Suppressor macrophage (primary cell): ENCODE results near the gene COL10A1.
"Not testable (repeated sequence)": the region's sequence is repeated elsewhere in the genome, so short reads cannot be mapped to it uniquely, and the experiment has no call there.

Source experiments
- DNase-seq, 4 experiments: peaks; one replicate each; pipeline ENCODE4 v3.0.0-alpha.2; 2020 to 2022

Gene COL10A1

GRCh38 chr6:116120430-116120829 lies 5.5 kb downstream of the COL10A1 start:
- no peak for DNase-seq

GRCh38 chr6:116118608-116119007 lies 7.3 kb downstream of the COL10A1 start:
- DNase-seq = no peak

DNA sequence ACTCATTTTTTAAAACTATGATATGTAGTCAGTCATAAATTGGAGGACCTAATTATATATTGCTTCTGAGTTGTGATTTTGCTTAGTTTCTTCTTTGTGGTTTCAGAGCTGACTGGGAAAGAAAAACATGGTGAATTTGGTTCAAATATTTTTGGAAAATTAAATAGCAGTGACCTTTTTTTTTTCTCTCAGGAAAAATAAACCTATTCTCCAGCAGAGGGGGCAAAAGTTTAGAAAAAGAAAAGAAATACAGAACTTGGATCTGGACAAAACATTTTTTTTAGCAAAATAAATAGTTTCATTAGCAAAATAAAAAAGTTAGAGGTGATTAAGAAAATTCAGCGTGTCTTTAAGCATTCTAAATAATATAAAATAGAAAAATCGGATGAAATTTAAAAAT lies 10.2 kb downstream of the COL10A1 start:
- DNase-seq = peak in 1 of 4 experiments; percentile 16

DNA sequence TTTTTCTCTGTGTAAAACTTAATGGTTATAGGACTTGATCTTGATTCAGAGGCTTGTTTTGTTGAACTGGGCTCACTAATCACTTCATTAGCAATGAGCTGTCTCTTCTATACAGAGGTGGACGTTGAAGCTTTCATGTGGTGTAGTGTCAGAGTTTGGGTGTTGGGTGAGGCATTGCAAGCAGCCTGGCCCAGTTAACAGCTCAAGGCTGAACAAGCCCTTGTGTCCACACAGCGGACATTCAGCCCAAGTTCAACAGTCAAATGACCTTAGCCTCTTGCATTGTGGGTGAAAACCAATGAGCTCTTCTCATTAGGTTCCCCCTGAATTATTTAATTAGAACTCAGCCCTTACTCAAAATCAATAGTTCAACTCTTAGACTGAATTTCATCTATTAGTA lies 12.5 kb downstream of the COL10A1 start:
- DNase-seq = no peak

DNA sequence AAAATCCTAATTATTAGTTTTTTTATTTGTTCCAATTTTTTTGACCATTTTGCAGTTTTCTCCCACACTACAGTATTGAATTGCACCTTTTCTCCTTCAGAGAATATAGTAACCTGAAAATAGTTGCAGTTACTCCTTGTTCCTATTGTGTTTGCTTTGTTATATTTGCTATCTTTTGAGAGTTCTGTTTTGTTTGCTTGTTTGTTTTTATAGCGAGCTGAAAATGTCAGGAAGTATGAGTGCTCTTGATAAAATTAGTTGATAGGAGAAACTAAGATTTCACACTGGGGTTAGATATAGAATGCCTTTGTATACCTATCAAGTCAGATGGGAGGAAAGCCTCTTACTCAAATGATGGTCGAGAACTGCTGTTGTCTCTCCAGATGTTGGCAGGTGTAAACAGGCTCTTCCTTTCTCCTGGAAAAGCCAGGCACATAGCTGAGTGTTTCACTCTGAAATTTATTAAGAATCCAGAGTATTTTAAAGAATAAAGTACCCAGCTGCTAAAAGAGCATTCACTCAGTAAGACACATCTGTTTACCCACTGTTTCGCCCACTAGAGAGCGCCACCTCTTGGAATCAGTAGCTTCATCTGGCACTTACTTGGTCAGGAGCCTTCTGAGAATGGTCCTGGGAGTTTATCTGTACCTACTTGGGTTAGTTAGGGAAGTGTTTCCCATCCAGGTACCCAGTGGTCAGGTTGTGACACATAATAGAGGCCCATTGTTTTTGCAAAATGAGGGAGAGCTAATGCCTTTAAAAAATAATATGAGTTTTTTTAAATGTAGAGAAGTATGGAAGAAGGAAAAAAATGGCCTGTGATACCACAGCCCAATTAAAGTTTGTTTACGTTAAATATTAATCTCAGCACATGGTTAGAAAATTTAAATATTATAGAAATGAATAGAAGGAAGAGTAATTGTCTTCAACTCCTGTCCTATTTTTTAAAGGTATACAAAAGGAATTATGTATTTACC lies 14.1 kb downstream of the COL10A1 start:
- peak in 3 of 4 experiments; percentile 35 to 53 (median 43) for DNase-seq

DNA sequence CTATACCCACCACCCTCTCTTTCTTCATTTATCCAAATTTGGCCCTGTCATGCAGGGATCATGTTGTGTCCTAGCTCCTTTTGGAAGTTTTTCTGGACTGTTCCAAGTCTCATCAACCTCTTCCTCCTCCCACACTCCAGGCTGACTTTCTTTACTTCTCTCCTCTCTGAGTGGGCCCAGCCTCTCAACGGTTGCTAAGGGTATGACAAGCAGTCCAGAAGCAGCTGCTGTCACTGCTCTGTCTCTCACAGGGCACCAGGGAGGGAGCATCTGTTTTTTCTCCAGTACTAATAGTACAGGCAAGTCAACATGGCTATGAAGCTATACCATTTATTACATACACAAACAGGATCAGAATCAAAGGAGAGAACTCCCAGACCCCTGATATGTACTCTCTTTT lies 17.1 kb downstream of the COL10A1 start:
- peak in 1 of 4 experiments; percentile 8 for DNase-seq

DNA sequence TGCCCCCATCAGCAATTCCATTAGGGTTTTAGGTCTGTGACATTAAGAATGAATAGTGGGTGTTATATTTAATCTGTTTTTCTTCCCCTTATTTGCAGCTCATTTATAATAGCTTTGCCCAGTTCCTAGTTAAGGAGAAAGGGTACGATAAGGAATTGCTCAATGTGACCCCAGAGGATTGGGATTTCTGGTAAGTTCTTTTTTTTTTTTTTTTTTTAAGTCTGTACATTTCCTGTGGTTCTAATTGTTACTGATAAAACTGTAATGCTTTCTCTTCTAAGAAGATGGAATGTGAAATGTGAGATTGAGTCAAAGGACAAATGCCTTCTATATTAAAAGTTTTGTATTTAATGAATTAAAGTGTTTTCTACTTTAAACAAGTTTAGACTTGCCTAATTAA lies 19.8 kb downstream of the COL10A1 start:
- DNase-seq = no peak

DNA sequence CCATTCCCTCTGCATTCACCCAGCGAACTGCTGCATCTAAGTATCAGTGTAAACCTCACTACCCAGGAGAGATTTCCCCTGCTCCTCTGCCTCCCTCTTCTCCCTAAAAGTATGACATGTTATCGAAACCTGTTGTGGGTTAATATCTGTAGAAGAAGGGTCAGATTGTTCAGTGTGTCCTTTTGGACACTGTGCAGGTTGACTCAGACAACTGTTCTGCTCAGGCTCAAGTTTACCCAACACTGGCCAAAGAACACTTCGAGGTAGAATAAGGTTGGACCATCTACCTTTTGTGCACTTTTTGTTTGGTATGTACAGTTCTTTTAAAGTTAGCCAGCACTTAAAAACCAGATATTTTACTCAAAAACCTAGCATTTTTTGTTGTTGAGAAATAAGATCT lies 20.7 kb downstream of the COL10A1 start:
- DNase-seq = no peak

GRCh38 chr6:116104636-116105035 lies 21.3 kb downstream of the COL10A1 start:
- no peak for DNase-seq

DNA sequence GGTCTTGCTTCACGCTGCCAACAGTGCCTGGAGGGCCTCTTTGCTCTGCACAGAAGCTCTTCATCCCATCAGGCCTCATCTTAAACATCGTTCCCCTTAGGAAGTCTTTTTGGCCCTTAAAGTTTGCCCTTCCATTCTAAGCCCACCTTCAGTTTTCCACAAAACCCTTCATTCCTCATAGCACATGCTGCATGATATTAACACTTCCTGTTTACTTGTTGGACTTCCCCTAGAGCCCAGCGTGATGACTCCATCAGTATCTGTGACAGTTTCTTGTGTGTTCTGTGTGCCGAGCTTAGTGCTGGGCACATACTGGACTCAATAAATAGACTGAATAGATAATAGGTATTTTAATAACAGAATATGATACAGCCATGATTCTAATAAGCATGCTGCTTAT lies 23.1 kb downstream of the COL10A1 start:
- DNase-seq = peak; percentile 22 to 56 (median 48)

- DNase-seq = no peak
These were observed 24.1 kb downstream of the COL10A1 start for GRCh38 chr6:116101790-116102189.

- no peak for DNase-seq
These were observed 24.6 kb downstream of the COL10A1 start for GRCh38 chr6:116101302-116101718.

- peak; percentile 79 to 93 (median 85) for DNase-seq
These were observed 25.3 kb downstream of the COL10A1 start, which contains the start of gene NT5DC1 for GRCh38 chr6:116100419-116101301. Gene NT5DC1, plus strand, starts transcription at chr6:116100853. Its CDS starts 78 bp downstream, at chr6:116100931.

DNA sequence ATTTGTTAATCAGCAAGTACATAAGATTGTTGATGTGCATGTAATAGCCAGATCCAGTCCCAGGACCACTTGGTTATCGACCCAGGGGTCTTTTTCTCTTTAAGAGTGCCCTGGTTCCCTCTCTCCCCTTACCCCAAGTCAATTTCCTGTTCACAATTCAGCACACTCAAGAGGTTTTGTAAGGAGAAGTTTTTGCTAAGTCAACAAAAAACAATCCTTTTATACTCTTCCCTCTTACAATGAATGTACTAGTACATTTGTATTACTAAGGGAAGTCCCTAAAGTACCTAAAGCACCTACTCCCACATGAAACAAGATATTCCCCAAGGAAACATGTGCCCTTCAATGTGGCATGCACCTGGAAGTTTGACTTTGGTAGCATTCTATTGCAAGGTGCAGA lies 26.9 kb downstream of the COL10A1 start:
- peak in 1 of 4 experiments; percentile 8 for DNase-seq

GRCh38 chr6:116096979-116097816 lies 28.7 kb downstream of the COL10A1 start:
- peak in 2 of 4 experiments; percentile 36 to 61 for DNase-seq

GRCh38 chr6:116096048-116096759 lies 29.7 kb downstream of the COL10A1 start:
- not testable (repeated sequence) for DNase-seq

DNA sequence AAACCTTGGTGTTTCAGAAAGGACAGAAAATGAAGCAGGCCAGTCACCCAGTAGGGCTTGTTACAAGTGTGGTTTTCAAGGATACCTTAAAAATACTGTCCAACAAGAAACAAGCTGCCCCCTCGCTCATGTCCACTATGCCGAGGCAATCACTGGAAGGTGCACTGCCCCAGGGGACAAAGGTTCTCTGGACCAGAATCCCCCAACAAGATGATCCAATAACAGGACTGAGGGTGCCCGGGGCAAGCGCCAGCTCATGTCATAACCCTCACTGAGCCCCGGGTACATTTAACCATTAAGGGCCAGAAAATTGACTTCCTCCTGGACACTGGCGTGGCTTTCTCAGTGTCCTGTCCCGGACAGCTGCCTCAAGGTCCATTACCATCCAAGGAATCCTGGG lies 31.9 kb downstream of the COL10A1 start:
- DNase-seq = no peak

DNA sequence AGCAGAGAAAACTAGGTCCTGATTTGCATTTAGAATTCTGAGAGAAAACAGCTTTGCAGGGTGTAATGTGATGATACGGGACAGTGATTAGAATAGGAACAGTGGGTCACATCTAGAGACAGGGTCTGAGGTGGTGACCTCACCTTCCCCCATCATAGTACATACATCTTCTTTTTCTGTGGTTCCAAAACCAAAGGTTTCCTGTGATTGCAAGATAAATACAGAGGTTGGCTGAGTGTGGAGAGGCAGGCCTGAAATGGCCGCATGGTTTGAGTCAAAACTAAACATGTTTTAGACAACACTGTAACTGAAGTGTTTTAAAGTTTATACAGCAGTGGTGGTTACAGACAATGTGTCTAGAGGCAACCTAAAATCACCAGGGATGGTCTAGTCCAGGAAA lies 35.7 kb downstream of the COL10A1 start:
- DNase-seq = no peak

DNA sequence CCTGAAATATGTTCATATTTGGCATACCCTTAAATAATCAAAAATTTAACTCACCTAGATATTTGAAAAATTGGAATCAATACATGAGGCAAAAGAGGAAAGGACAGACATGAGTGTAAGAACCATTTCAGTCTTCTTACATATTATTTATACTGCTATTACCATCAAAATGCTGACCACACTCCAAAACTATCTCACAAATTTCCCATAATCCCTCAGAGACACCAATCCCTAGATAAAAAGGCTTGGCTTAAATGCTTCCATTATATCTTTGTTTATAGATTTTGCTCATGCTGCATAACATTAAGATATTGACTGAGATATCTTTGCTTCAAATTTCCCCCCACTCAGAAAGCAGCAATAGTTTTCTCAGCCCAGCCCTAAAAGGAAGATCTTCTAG lies 37.0 kb downstream of the COL10A1 start:
- DNase-seq = no peak

GRCh38 chr6:116087437-116088027 lies 38.4 kb downstream of the COL10A1 start:
- DNase-seq = no peak

- no peak for DNase-seq
These were observed 41.6 kb downstream of the COL10A1 start for GRCh38 chr6:116084284-116084683.
